ENCODE results near the gene RSRC1.

- no peak for TF ChIP-seq CTCF (IDR thresholded peaks at IDR 0.05; ENCODE audit: insufficient read depth, low read length, poor library complexity, severe bottlenecking)
- TF ChIP-seq EZH2phosphoT487 (conservative IDR thresholded peaks at IDR 0.05; ENCODE audit: low read length) = no peak
These were observed 3.0 kb upstream of the RSRC1 start for GRCh38 chr3:158106766-158107471.

All from SU-DHL-6 (cell line).